Osteoblast (primary cell): ENCODE data around the gene ZNF37A. TPM values are rescaled to one million over a fixed set of nuclear protein-coding genes. Genes with fewer than 3 reads are reported as not detected.
A peak's percentile ranks its signal among the peaks of the same experiment; 100 is the strongest.
"Not testable (repeated sequence)": the region's sequence is repeated elsewhere in the genome, so short reads cannot be mapped to it uniquely, and the experiment has no call there.

ENCODE experiments used
- DNase-seq: peaks from one replicate; pipeline ENCODE4 v3.0.0; 2011; ENCODE audit warnings: low spot score, mixed read lengths; ENCODE audit not compliant: insufficient read length; ENCODE audit errors: missing footprints
- H2AFZ ChIP-seq: 2 replicates; pipeline ENCODE4 v1.6.0; 2011; ENCODE audit warnings: mild to moderate bottlenecking, low read length
- H3K27ac ChIP-seq: 2 replicates; pipeline ENCODE4 v1.5.1; 2011; ENCODE audit warnings: mild to moderate bottlenecking, low read depth, low read length, moderate library complexity
- H3K27me3 ChIP-seq: 2 replicates; pipeline ENCODE4 v1.6.0; 2012; ENCODE audit warnings: mild to moderate bottlenecking, control low read depth, inconsistent platforms, low read length, moderate library complexity; ENCODE audit not compliant: insufficient read depth
- H3K36me3 ChIP-seq: 2 replicates; pipeline ENCODE4 v1.5.1; 2011; ENCODE audit warnings: mild to moderate bottlenecking, low read length, control low read depth, moderate library complexity; ENCODE audit not compliant: insufficient read depth
- H3K4me1 ChIP-seq: 2 replicates; pipeline ENCODE4 v1.5.1; 2011; ENCODE audit warnings: mild to moderate bottlenecking, low read length, control low read depth, moderate library complexity; ENCODE audit not compliant: insufficient read depth
- H3K4me2 ChIP-seq: 2 replicates; pipeline ENCODE4 v1.6.0; 2011; ENCODE audit warnings: mild to moderate bottlenecking, low read length; ENCODE audit not compliant: insufficient read depth
- H3K4me3 ChIP-seq: fragments of 200-600 bp; sonication (generic); 3 replicates; pipeline ENCODE4 v1.5.1; 2012; ENCODE audit warnings: mild to moderate bottlenecking, low read length, inconsistent platforms; ENCODE audit not compliant: insufficient read depth
- H3K79me2 ChIP-seq: 2 replicates; pipeline ENCODE4 v1.6.0; 2012; ENCODE audit warnings: mild to moderate bottlenecking, low read length, control low read depth, inconsistent platforms; ENCODE audit not compliant: insufficient read depth
- H3K9me3 ChIP-seq: 2 replicates; pipeline ENCODE4 v1.5.1; 2011; ENCODE audit warnings: low read depth, low read length, control low read depth
- H4K20me1 ChIP-seq: 2 replicates; pipeline ENCODE4 v1.6.0; 2012; ENCODE audit warnings: mild to moderate bottlenecking, low read length, control low read depth; ENCODE audit not compliant: insufficient read depth
- CTCF ChIP-seq: IDR thresholded peaks from 2 replicates; pipeline ENCODE4 v1.5.1; 2011; ENCODE audit warnings: mild to moderate bottlenecking, low read depth, low read length, moderate library complexity; ENCODE audit errors: extremely low read depth
- total RNA-seq: library from RNA; depleted of rRNA; stranded (reverse); fragments of >200 nt; gene quantifications from 2 replicates; pipeline ENCODE4 v1.2.3, GENCODE V29; 2012

ZNF37A gene
- total RNA-seq, 1 donor: 15.6 TPM

DNA sequence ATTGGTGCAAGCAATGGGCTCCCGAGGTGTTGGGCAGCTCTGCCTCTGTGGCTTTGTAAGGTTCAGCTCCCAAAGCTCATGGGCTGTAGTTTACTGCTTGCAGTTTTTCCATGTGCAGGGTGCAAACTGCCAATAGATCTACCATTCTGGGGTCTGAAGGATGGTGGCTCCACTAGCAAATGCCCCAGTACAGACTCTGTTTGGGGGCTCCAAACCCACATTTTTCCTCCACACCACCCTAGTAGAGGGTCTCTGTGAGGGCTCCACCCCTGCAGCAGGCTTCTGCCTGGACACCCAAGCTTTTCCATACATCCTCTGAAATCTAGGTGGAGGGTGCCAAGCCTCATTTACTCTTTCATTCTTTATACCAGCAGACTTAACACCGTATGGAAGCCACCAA is 17.4 kb upstream of the ZNF37A start:
- no peaks in the 10 kb centered on the region for H3K36me3 ChIP-seq
- no peak for TF ChIP-seq CTCF
- H2AFZ ChIP-seq: no peak overlapping the region
- H4K20me1 ChIP-seq: no peaks in the 10 kb centered on the region
- no peak overlapping the region for H3K27ac ChIP-seq
- H3K4me1 ChIP-seq: no peaks in the 10 kb centered on the region
- no peak for DNase-seq
- H3K9me3 ChIP-seq: no peaks in the 10 kb centered on the region
- H3K79me2 ChIP-seq: no peaks in the 10 kb centered on the region
- H3K4me3 ChIP-seq: no peak overlapping the region
- no peak overlapping the region for H3K4me2 ChIP-seq
- H3K27me3 ChIP-seq: no peaks in the 10 kb centered on the region

GRCh38 chr10:38093318-38093717 is 819 bp upstream of the ZNF37A start:
- H2AFZ ChIP-seq: peak overlapping the region; percentile 99
- peak overlapping the region; percentile 81 for H3K4me2 ChIP-seq
- H3K4me3 ChIP-seq: peak overlapping the region; percentile 90

GRCh38 chr10:38093816-38094157 is 350 bp upstream of the ZNF37A start:
- Histone ChIP-seq H3K4me2 (peak overlapping the region; percentile 81), H3K79me2 (peaks cover 14% of the 10 kb centered on the region), H3K36me3 (peaks cover 19% of the 10 kb centered on the region), H3K4me1 (peaks cover 4% of the 10 kb centered on the region), H3K27me3 (no peaks in the 10 kb centered on the region), H3K27ac (no peak overlapping the region), H3K9me3 (no peaks in the 10 kb centered on the region), H4K20me1 (no peaks in the 10 kb centered on the region), H2AFZ (peak overlapping the region; percentile 99), H3K4me3 (peak overlapping the region; percentile 90)
- TF ChIP-seq CTCF: no peak
- peak; percentile 76 for DNase-seq

More at GRCh38 chr10:38093318-38093717, 819 bp upstream of the ZNF37A start:
- not testable (repeated sequence) for H3K27me3 ChIP-seq, H3K27ac ChIP-seq, DNase-seq, H3K4me1 ChIP-seq, H4K20me1 ChIP-seq, H3K9me3 ChIP-seq
- peaks cover 14% of the 10 kb centered on the region for H3K79me2 ChIP-seq
- H3K36me3 ChIP-seq: peaks cover 16% of the 10 kb centered on the region

- no peaks in the 10 kb centered on the region for H3K27me3 ChIP-seq
- peak overlapping the region; percentile 90 for H3K4me3 ChIP-seq
- DNase-seq: peak; percentile 45
- peak overlapping the region; percentile 99 for H2AFZ ChIP-seq
- peaks cover 14% of the 10 kb centered on the region for H3K79me2 ChIP-seq
- H4K20me1 ChIP-seq: no peaks in the 10 kb centered on the region
- no peaks in the 10 kb centered on the region for H3K9me3 ChIP-seq
- H3K4me1 ChIP-seq: peaks cover 4% of the 10 kb centered on the region
- peak overlapping the region; percentile 80 for H3K27ac ChIP-seq
- peaks cover 19% of the 10 kb centered on the region for H3K36me3 ChIP-seq
- TF ChIP-seq CTCF: no peak
- H3K4me2 ChIP-seq: peak overlapping the region; percentile 81
Measured at GRCh38 chr10:38094927-38095574, 914 bp downstream of the ZNF37A start.
